Neural crest cell (in vitro differentiated cells): Measurements from ENCODE around the gene PRKCD. TPM values are rescaled to one million over a fixed set of nuclear protein-coding genes. Genes with fewer than 3 reads are reported as not detected.

ENCODE experiments used
- DNase-seq: peaks from one replicate; pipeline ENCODE4 v3.0.0; 2021; ENCODE audit warnings: low read depth, mixed read lengths, low spot score
- H3K27ac Mint-ChIP-seq: one replicate; pipeline ENCODE4 v1.8.0; 2021; ENCODE audit warnings: mild to moderate bottlenecking, mixed read lengths; ENCODE audit not compliant: unreplicated experiment
- H3K27me3 Mint-ChIP-seq: 2 replicates; pipeline ENCODE4 v1.8.0; 2021; ENCODE audit warnings: low read depth, mild to moderate bottlenecking, mixed read lengths
- H3K36me3 Mint-ChIP-seq: 2 replicates; pipeline ENCODE4 v1.8.0; 2021; ENCODE audit warnings: low read depth, mild to moderate bottlenecking, mixed read lengths
- H3K4me1 Mint-ChIP-seq: 2 replicates; pipeline ENCODE4 v1.8.0; 2021; ENCODE audit warnings: mixed read lengths
- H3K4me3 Mint-ChIP-seq: one replicate; pipeline ENCODE4 v1.8.0; 2021; ENCODE audit warnings: mild to moderate bottlenecking, mixed read lengths
- H3K9me3 Mint-ChIP-seq: 2 replicates; pipeline ENCODE4 v1.8.0; 2021; ENCODE audit warnings: mixed read lengths
- CTCF ChIP-seq: fragments of 200-600 bp; sonication (generic); conservative IDR thresholded peaks from 2 replicates; pipeline ENCODE4 v1.5.0; 2021; ENCODE audit warnings: antibody characterized with exemption, mild to moderate bottlenecking
- total RNA-seq: library from RNA; stranded (reverse); gene quantifications from 2 replicates; pipeline ENCODE4 v1.2.1, GENCODE V29; 2021

The PRKCD gene
- total RNA-seq, 1 donor from 2014 or later: 10.8 TPM

- Mint-ChIP-seq H3K27ac (peak overlapping the region; percentile 57), H3K27me3 (no peaks in the 10 kb centered on the region), H3K4me3 (no peak overlapping the region), H3K9me3 (no peaks in the 10 kb centered on the region), H3K36me3 (no peaks in the 10 kb centered on the region), H3K4me1 (peaks cover 14% of the 10 kb centered on the region)
- no peak for DNase-seq
- TF ChIP-seq CTCF: no peak
Observed at GRCh38 chr3:53238051-53238850, 77.2 kb downstream of the PRKCD start.

GRCh38 chr3:53238886-53239285, 77.9 kb downstream of the PRKCD start:
- Mint-ChIP-seq H3K4me1 (peaks cover 20% of the 10 kb centered on the region), H3K9me3 (no peaks in the 10 kb centered on the region), H3K36me3 (no peaks in the 10 kb centered on the region), H3K4me3 (no peak overlapping the region), H3K27ac (no peak overlapping the region), H3K27me3 (no peaks in the 10 kb centered on the region)
- DNase-seq: no peak
- no peak for TF ChIP-seq CTCF

GRCh38 chr3:53239800-53240199, 78.8 kb downstream of the PRKCD start:
- H3K4me1 Mint-ChIP-seq: peaks cover 29% of the 10 kb centered on the region
- no peak for TF ChIP-seq CTCF
- H3K27me3 Mint-ChIP-seq: no peaks in the 10 kb centered on the region
- no peak for DNase-seq
- no peaks in the 10 kb centered on the region for H3K36me3 Mint-ChIP-seq
- no peaks in the 10 kb centered on the region for H3K9me3 Mint-ChIP-seq
- no peak overlapping the region for H3K4me3 Mint-ChIP-seq
- H3K27ac Mint-ChIP-seq: no peak overlapping the region

GRCh38 chr3:53240989-53241972, 80.3 kb downstream of the PRKCD start:
- Mint-ChIP-seq H3K4me1 (peaks cover 32% of the 10 kb centered on the region), H3K9me3 (no peaks in the 10 kb centered on the region), H3K4me3 (no peak overlapping the region), H3K27ac (no peak overlapping the region), H3K27me3 (no peaks in the 10 kb centered on the region), H3K36me3 (peaks cover 7% of the 10 kb centered on the region)
- no peak for DNase-seq
- no peak for TF ChIP-seq CTCF

GRCh38 chr3:53242155-53242554, 81.1 kb downstream of the PRKCD start:
- Mint-ChIP-seq H3K4me1 (peaks cover 29% of the 10 kb centered on the region), H3K9me3 (no peaks in the 10 kb centered on the region), H3K4me3 (peak overlapping the region; percentile 19), H3K36me3 (peaks cover 8% of the 10 kb centered on the region), H3K27ac (peak overlapping the region; percentile 67), H3K27me3 (no peaks in the 10 kb centered on the region)
- no peak for TF ChIP-seq CTCF
- no peak for DNase-seq

Other genes with a start within 250 kb of the PRKCD start
- gene SFMBT1, start 115.1 kb upstream of the PRKCD start, total RNA-seq: 19.8 and 20.6 TPM in 2 replicates
- 26.3 and 32.4 TPM in 2 replicates for gene RFT1, start 30.8 kb upstream of the PRKCD start, total RNA-seq
- gene TKT, start 94.8 kb downstream of the PRKCD start, total RNA-seq: 556 and 564 TPM in 2 replicates
- gene DCP1A, start 186.3 kb downstream of the PRKCD start, total RNA-seq: 30.0 and 30.6 TPM in 2 replicates